Tibial nerve (tissue), 4 donors: ENCODE measurements around the gene RPLP2.

Source experiments
- CTCF ChIP-seq, 5 experiments: fragments of 200-600 bp in 3 of 5; fragments of 450-650 bp in 2 of 5; sonication (generic) in 3 of 5; IDR thresholded peaks; one replicate each; pipeline ENCODE4 v1.5.1; 2016 to 2019; ENCODE audit warnings: antibody characterized with exemption in 5 of 5, mild to moderate bottlenecking in 3 of 5, moderate library complexity in 2 of 5
- EP300 ChIP-seq, 2 donors: sonication (generic); formaldehyde crosslinking; IDR thresholded peaks; one replicate each; pipeline ENCODE4 v1.6.1; 2017; ENCODE audit warnings: antibody characterized with exemption in 2 of 2, mild to moderate bottlenecking in 1 of 2
- POLR2A ChIP-seq, 2 donors: fragments of 450-650 bp; IDR thresholded peaks; one replicate each; pipeline ENCODE4 v1.6.1; 2017; ENCODE audit warnings: antibody characterized with exemption in 2 of 2, mild to moderate bottlenecking in 2 of 2, moderate library complexity in 2 of 2

GRCh38 chr11:810040-810567 is 337 bp downstream of the RPLP2 start:
- TF ChIP-seq CTCF (IDR thresholded peaks at IDR 0.05) (peak in 1 of 5 experiments; percentile 27), POLR2A (IDR thresholded peaks at IDR 0.05) (peak in 1 of 2 donors; percentile 59), EP300 (IDR thresholded peaks at IDR 0.05) (no peak)
